HCT116 (cell line): Measurements from ENCODE around the gene ASPRV1. TPM values are rescaled to one million over a fixed set of nuclear protein-coding genes. Genes with fewer than 3 reads are reported as not detected.

Experiments used
- ATAC-seq: fragments of 200-7000 bp; cut with Tn5 transposase; 2 replicates; pipeline ENCODE4 v1.9.1; 2020; ENCODE audit warnings: mild to moderate bottlenecking, moderate library complexity
- BruUV-seq: library from RNA; stranded (reverse); fragments of 400-500 nt; replicated peaks from 2 replicates; lab custom pipeline; 2021; lab: Mats Ljungman, UMichigan
- CTCF ChIA-PET: fragments of 300-600 bp; sonication (Branson Sonifier 250); formaldehyde crosslinking; loops from one replicate; lab custom pipeline; 2021; ENCODE audit warnings: antibody characterized with exemption; lab: Charles Lee
- POLR2A ChIA-PET: fragments of 300-600, 350-600 bp; sonication (Branson Sonifier 250); formaldehyde crosslinking; loops from one replicate; lab custom pipeline; 2021; ENCODE audit warnings: antibody characterized with exemption; lab: Charles Lee
- RAD21 ChIA-PET, 2 experiments: fragments of 300-600 bp; sonication (Branson Sonifier 250); formaldehyde crosslinking; loops; one replicate each; lab custom pipeline; 2023; ENCODE audit warnings: low total read pairs in 2 of 2; ENCODE audit not compliant: uncharacterized antibody in 2 of 2, unreplicated experiment in 2 of 2, low non-redundant PET in 1 of 2; lab: Charles Lee
- DNase-seq: peaks from one replicate; pipeline ENCODE4 v3.0.0-alpha.2; 2010; ENCODE audit warnings: low read depth, low spot score
- H2AFZ ChIP-seq: fragments of 200-600 bp; shearing (Covaris generic), sonication (generic); 2 replicates; pipeline ENCODE4 v1.6.1; 2017; ENCODE audit warnings: low read depth, mixed run types, mixed read lengths, antibody characterized with exemption, low read length; ENCODE audit not compliant: poor library complexity, severe bottlenecking
- H3K27ac ChIP-seq: 2 replicates; pipeline ENCODE4 v1.5.1; 2012; ENCODE audit warnings: low read depth, low read length
- H3K27me3 ChIP-seq: fragments of 200-600 bp; sonication (generic); 2 replicates; pipeline ENCODE4 v1.6.1; 2016; ENCODE audit warnings: mixed run types, low read length, mixed read lengths; ENCODE audit not compliant: insufficient read depth
- H3K36me3 ChIP-seq, 2 experiments: fragments of 200-500 bp in 1 of 2; fragments of 200-600 bp in 1 of 2; sonication (Bioruptor generic) in 1 of 2; sonication (generic) in 1 of 2; 2 replicates each; pipeline versions ENCODE4 v1.5.1 to v1.6.1; 2014 to 2016; ENCODE audit warnings: low read length in 2 of 2, inconsistent platforms in 1 of 2, mixed read lengths in 1 of 2, mixed run types in 1 of 2; ENCODE audit not compliant: insufficient read depth in 2 of 2, control insufficient read depth in 1 of 2
- H3K4me1 ChIP-seq, 2 experiments: fragments of 200-600 bp in 1 of 2; sonication (generic) in 1 of 2; 2 replicates each; pipeline versions ENCODE4 v1.5.1 to v1.6.1; 2012 to 2017; ENCODE audit warnings: low read length in 2 of 2, inconsistent platforms in 1 of 2, mild to moderate bottlenecking in 1 of 2, mixed read lengths in 1 of 2, mixed run types in 1 of 2, moderate library complexity in 1 of 2; ENCODE audit not compliant: insufficient read depth in 2 of 2, control insufficient read depth in 1 of 2
- H3K4me2 ChIP-seq: fragments of 200-600 bp; sonication (generic); 2 replicates; pipeline ENCODE4 v1.6.1; 2017; ENCODE audit warnings: mixed run types, low read length, mixed read lengths
- H3K4me3 ChIP-seq, 2 experiments: fragments of 200-600 bp in 1 of 2; sonication (generic) in 1 of 2; replicated peaks in 1 of 2; 2 replicates each; pipeline ENCODE4 v1.5.1; 2011 to 2016; ENCODE audit warnings: low read length in 2 of 2, control low read depth in 1 of 2, low read depth in 1 of 2, mild to moderate bottlenecking in 1 of 2, mixed read lengths in 1 of 2, mixed run types in 1 of 2
- H3K79me2 ChIP-seq: fragments of 200-600 bp; sonication (generic); 2 replicates; pipeline ENCODE4 v1.6.1; 2017; ENCODE audit warnings: mild to moderate bottlenecking, mixed run types, low read length, moderate library complexity, mixed read lengths; ENCODE audit not compliant: insufficient read depth
- H3K9ac ChIP-seq: fragments of 200-600 bp; sonication (generic); 2 replicates; pipeline ENCODE4 v1.6.1; 2016; ENCODE audit warnings: low read length, mixed read lengths
- H3K9me2 ChIP-seq: fragments of 200-600 bp; sonication (generic), shearing (Covaris generic); 2 replicates; pipeline ENCODE4 v1.6.1; 2017; ENCODE audit warnings: mixed run types, mild to moderate bottlenecking, moderate library complexity; ENCODE audit not compliant: insufficient read depth
- H3K9me3 ChIP-seq, 2 experiments: fragments of 200-500 bp in 1 of 2; fragments of 200-600 bp in 1 of 2; sonication (Bioruptor generic) in 1 of 2; sonication (generic) in 1 of 2; 2 replicates each; pipeline ENCODE4 v1.6.1; 2014 to 2017; ENCODE audit warnings: low read length in 2 of 2, mixed read lengths in 2 of 2, inconsistent platforms in 1 of 2, low read depth in 1 of 2, mild to moderate bottlenecking in 1 of 2, mixed run types in 1 of 2, moderate library complexity in 1 of 2; ENCODE audit not compliant: control insufficient read depth in 1 of 2, insufficient read depth in 1 of 2
- H4K20me1 ChIP-seq: fragments of 200-600 bp; sonication (generic), shearing (Covaris generic); 2 replicates; pipeline ENCODE4 v1.6.1; 2017; ENCODE audit warnings: mixed run types, mild to moderate bottlenecking, moderate library complexity; ENCODE audit not compliant: insufficient read depth
- ATF3 ChIP-seq: IDR thresholded peaks from 2 replicates; pipeline ENCODE4 v1.6.1; 2012
- CBX3 ChIP-seq: IDR thresholded peaks from 2 replicates; pipeline ENCODE4 v1.6.1; 2012; ENCODE audit warnings: low read depth
- CEBPB ChIP-seq: IDR thresholded peaks from 2 replicates; pipeline ENCODE4 v1.6.1; 2012; ENCODE audit warnings: low read depth
- CTCF ChIP-seq, 3 experiments: fragments of 200-600 bp in 1 of 3; sonication (generic) in 1 of 3; IDR thresholded peaks in 2 of 3; conservative IDR thresholded peaks in 1 of 3; 2 replicates each; pipeline ENCODE4 v1.5.1; 2012 to 2017; ENCODE audit warnings: low read depth in 2 of 3, low read length in 2 of 3, antibody characterized with exemption in 1 of 3, borderline replicate concordance in 1 of 3, control low read depth in 1 of 3, mild to moderate bottlenecking in 1 of 3, mixed read lengths in 1 of 3, mixed run types in 1 of 3, moderate library complexity in 1 of 3; ENCODE audit not compliant: insufficient read depth in 1 of 3
- ELF1 ChIP-seq: IDR thresholded peaks from 2 replicates; pipeline ENCODE4 v1.6.1; 2012; ENCODE audit warnings: low read depth, borderline replicate concordance
- EZH2 ChIP-seq: fragments of 200-600 bp; sonication (generic); IDR thresholded peaks from 2 replicates; pipeline ENCODE4 v1.6.1; 2017; ENCODE audit warnings: antibody characterized with exemption, mixed run types
- EZH2phosphoT487 ChIP-seq: fragments of 200-600 bp; IDR thresholded peaks from 2 replicates; pipeline ENCODE4 v1.6.1; 2018; ENCODE audit warnings: antibody characterized with exemption, borderline replicate concordance
- JUND ChIP-seq: IDR thresholded peaks from 2 replicates; pipeline ENCODE4 v1.6.1; 2012
- MAX ChIP-seq: IDR thresholded peaks from 2 replicates; pipeline ENCODE4 v1.6.1; 2012
- POLR2A ChIP-seq: IDR thresholded peaks from 2 replicates; pipeline ENCODE4 v1.7.0; 2011; ENCODE audit warnings: borderline replicate concordance; ENCODE audit not compliant: insufficient read depth, insufficient read length; ENCODE audit errors: extremely low read depth
- POLR2AphosphoS5 ChIP-seq: IDR thresholded peaks from 2 replicates; pipeline ENCODE4 v1.6.1; 2011; ENCODE audit warnings: mild to moderate bottlenecking, low read depth, low read length, moderate library complexity
- RAD21 ChIP-seq: IDR thresholded peaks from 2 replicates; pipeline ENCODE4 v1.6.1; 2012; ENCODE audit warnings: low read depth, mild to moderate bottlenecking
- REST ChIP-seq: IDR thresholded peaks from 2 replicates; pipeline ENCODE4 v1.6.1; 2012; ENCODE audit warnings: low read depth
- SIN3A ChIP-seq: IDR thresholded peaks from 2 replicates; pipeline ENCODE4 v1.6.1; 2012; ENCODE audit warnings: low read depth
- SP1 ChIP-seq: IDR thresholded peaks from 2 replicates; pipeline ENCODE4 v1.6.1; 2012; ENCODE audit warnings: low read depth
- TCF7L2 ChIP-seq: IDR thresholded peaks from 2 replicates; pipeline ENCODE4 v1.7.0; 2011; ENCODE audit warnings: borderline replicate concordance, inconsistent platforms; ENCODE audit not compliant: insufficient read depth, insufficient read length; ENCODE audit errors: extremely low read depth
- YY1 ChIP-seq: IDR thresholded peaks from 2 replicates; pipeline ENCODE4 v1.6.1; 2011; ENCODE audit warnings: low read length, low read depth, moderate library complexity, mild to moderate bottlenecking; ENCODE audit not compliant: insufficient replicate concordance; ENCODE audit errors: extremely low read depth
- ZFX ChIP-seq: fragments of 450-650 bp; IDR thresholded peaks from 2 replicates; pipeline ENCODE4 v1.6.1; 2017
- ZNF274 ChIP-seq: fragments of 200-500 bp; sonication (Bioruptor generic); IDR thresholded peaks from 2 replicates; pipeline ENCODE4 v1.6.1; 2014; ENCODE audit warnings: mild to moderate bottlenecking, low read depth, low read length, inconsistent platforms
- intact Hi-C: fragments of 100-400 bp; cut with micrococcal nuclease; formaldehyde crosslinking; loops from 2 replicates; pipeline ENCODE4 v1.10.0; 2022
- total RNA-seq: library from RNA; stranded (reverse); gene quantifications from one replicate; pipeline ENCODE4 v1.2.1, GENCODE V29; 2021; ENCODE audit not compliant: unreplicated experiment

Gene ASPRV1
- total RNA-seq, 1 experiment from 2014 or later: 1.1 TPM

- Histone ChIP-seq H3K79me2 (no peaks in the 10 kb centered on the region), H3K27me3 (no peaks in the 10 kb centered on the region), H4K20me1 (no peaks in the 10 kb centered on the region), H3K4me2 (no peak overlapping the region), H3K4me3 (no peak overlapping the region), H3K36me3 (no peaks in the 10 kb centered on the region), H3K9ac (no peak overlapping the region), H3K4me1 (peaks cover 19 to 28% of the 10 kb centered on the region in 2 experiments), H3K9me2 (no peaks in the 10 kb centered on the region), H3K27ac (no peak overlapping the region), H2AFZ (no peak overlapping the region), H3K9me3 (no peaks in the 10 kb centered on the region)
- no peak for TF ChIP-seq RAD21
- no peak for TF ChIP-seq TCF7L2
- TF ChIP-seq SP1: no peak
- TF ChIP-seq ZNF274: no peak
- TF ChIP-seq MAX: no peak
- TF ChIP-seq POLR2AphosphoS5: no peak
- no peak for TF ChIP-seq EZH2
- no peak for TF ChIP-seq SIN3A
- TF ChIP-seq REST: no peak
- TF ChIP-seq ZFX: no peak
- no peak for TF ChIP-seq CEBPB
- TF ChIP-seq CTCF (IDR thresholded peaks at IDR 0.05 in 2 of 3, conservative IDR thresholded peaks at IDR 0.05 in 1 of 3; ENCODE audit: borderline replicate concordance in 1 of 3, insufficient read depth in 1 of 3, low read depth in 2 of 3, low read length in 2 of 3): no peak
- no peak for TF ChIP-seq JUND
- TF ChIP-seq ELF1: no peak
- TF ChIP-seq POLR2A: no peak
- no peak for TF ChIP-seq ATF3
- TF ChIP-seq EZH2phosphoT487: no peak
- no peak for TF ChIP-seq YY1
- no peak for TF ChIP-seq CBX3
- ChIA-PET RAD21 (no interaction called here), POLR2A (no interaction called here), CTCF (no interaction called here)
- intact Hi-C loops: no loop called here
- no TSS peak for BruUV-seq
- DNase-seq (no peak), ATAC-seq (no peak)
These were observed 11.2 kb downstream of the ASPRV1 start for GRCh38 chr2:69950241-69950640.
